Endothelial cell of umbilical vein (primary cell): ENCODE measurements around the gene KLHDC9.

ENCODE experiments used
- CTCF ChIP-seq, 2 donors: IDR thresholded peaks; 1 replicate in 1 of 2; 2 replicates in 1 of 2; pipeline ENCODE4 v1.5.1; 2011; ENCODE audit warnings: low read length in 2 of 2, mild to moderate bottlenecking in 2 of 2, moderate library complexity in 2 of 2, control low read depth in 1 of 2, inconsistent platforms in 1 of 2, low read depth in 1 of 2; ENCODE audit not compliant: insufficient read depth in 1 of 2; ENCODE audit errors: extremely low read depth in 1 of 2
- EZH2 ChIP-seq: IDR thresholded peaks from 2 replicates; pipeline ENCODE4 v1.6.1; 2012; ENCODE audit warnings: borderline replicate concordance, low read depth, mild to moderate bottlenecking, moderate library complexity, low read length, inconsistent platforms; ENCODE audit not compliant: severe bottlenecking
- JUN ChIP-seq: IDR thresholded peaks from 2 replicates; pipeline ENCODE4 v1.6.1; 2011; ENCODE audit warnings: borderline replicate concordance, low read depth; ENCODE audit not compliant: insufficient read length, insufficient read depth
- MAX ChIP-seq: IDR thresholded peaks from 2 replicates; pipeline ENCODE4 v1.6.1; 2011; ENCODE audit not compliant: insufficient read depth, insufficient read length
- POLR2A ChIP-seq: IDR thresholded peaks from 2 replicates; pipeline ENCODE4 v1.6.1; 2012; ENCODE audit warnings: low read depth, mild to moderate bottlenecking, control low read depth, low read length

- TF ChIP-seq CTCF (IDR thresholded peaks at IDR 0.05; ENCODE audit: extremely low read depth in 1 of 2, insufficient read depth in 1 of 2, low read depth in 1 of 2, low read length in 2 of 2): no peak
- no peak for TF ChIP-seq EZH2
- no peak for TF ChIP-seq MAX
- TF ChIP-seq POLR2A: no peak
- TF ChIP-seq JUN: no peak
Measured at GRCh38 chr1:161111117-161111516, 13.0 kb downstream of the KLHDC9 start.
